Measurements from ENCODE around the gene RIN3. TPM values are rescaled to one million over a fixed set of nuclear protein-coding genes. Genes with fewer than 3 reads are reported as not detected.

RIN3 gene
- total and polyA plus RNA-seq, 2 of the 4 experiments (the other 2 are of a cell fraction): 2.5 to 11.1 TPM

GRCh38 chr14:92523752-92524151 lies 10.2 kb downstream of the RIN3 start:
- Histone ChIP-seq H2BK20ac (ENCODE audit: low read depth, low read length) (no peak overlapping the region), H4K8ac (ENCODE audit: low read depth in 2 of 2, low read length in 2 of 2) (no peak overlapping the region), H4K91ac (ENCODE audit: insufficient read depth, low read depth, low read length) (no peak overlapping the region), H3K4me1 (ENCODE audit: control insufficient read depth, insufficient read depth, low read length) (peaks cover 23% of the 10 kb centered on the region), H3K9me1 (ENCODE audit: insufficient read depth, low read length) (peaks cover 20% of the 10 kb centered on the region), H2BK5ac (ENCODE audit: low read depth, low read length, poor library complexity, severe bottlenecking) (no peak overlapping the region), H3K14ac (replicated peaks; ENCODE audit: low read depth, low read length) (no peak overlapping the region), H3K4me2 (ENCODE audit: low read depth, low read length) (no peak overlapping the region), H2BK15ac (ENCODE audit: low read depth, low read length) (no peak overlapping the region), H4K20me1 (ENCODE audit: insufficient read depth, low read length) (peaks cover 26% of the 10 kb centered on the region), H3K36me3 (ENCODE audit: control insufficient read depth, insufficient read depth, low read length) (no peaks in the 10 kb centered on the region), H2AK9ac (replicated peaks; ENCODE audit: low read depth, low read length, poor library complexity) (no peak overlapping the region), H3K79me1 (ENCODE audit: low read depth in 1 of 2, low read length in 2 of 2) (peaks cover 33 to 83% of the 10 kb centered on the region in 2 experiments), H3K4ac (ENCODE audit: low read depth, low read length) (no peak overlapping the region), H2AK5ac (ENCODE audit: low read depth, low read length) (no peak overlapping the region), H3K27ac (ENCODE audit: insufficient read depth, low read length) (peak overlapping the region; percentile 20; the same call in 1 of the 2 replicates), H3K23ac (ENCODE audit: low read depth, low read length) (no peak overlapping the region), H3K56ac (ENCODE audit: extremely low read depth, insufficient read depth, low read length) (no peak overlapping the region), H4K5ac (ENCODE audit: low read depth, low read length) (no peak overlapping the region), H3K4me3 (ENCODE audit: insufficient read depth, low read depth, low read length) (no peak overlapping the region), H3K27me3 (ENCODE audit: control insufficient read depth, insufficient read depth, low read length) (no peaks in the 10 kb centered on the region), H2AFZ (replicated peaks; ENCODE audit: low read length, poor library complexity) (no peak overlapping the region), H3K9me3 (ENCODE audit: control insufficient read depth, insufficient read depth, low read length) (no peaks in the 10 kb centered on the region), H3K18ac (ENCODE audit: low read depth, low read length) (no peak overlapping the region), H2BK120ac (ENCODE audit: low read depth, low read length) (no peak overlapping the region), H3K9ac (ENCODE audit: low read depth, low read length) (no peak overlapping the region)
- intact Hi-C loops (cut with micrococcal nuclease): no loop called here
- dilution Hi-C loops (cut with HindIII; ENCODE audit: low sequenced_read_pairs, unreplicated experiment): no loop called here
- TF ChIP-seq RCOR1 (IDR thresholded peaks at IDR 0.05; ENCODE audit: insufficient replicate concordance, low read length): no peak
- TF ChIP-seq CHD1 (IDR thresholded peaks at IDR 0.05; ENCODE audit: low read depth, low read length): no peak
- no peak for TF ChIP-seq RFX5 (IDR thresholded peaks at IDR 0.05; ENCODE audit: low read depth, low read length)
- TF ChIP-seq MAFK (IDR thresholded peaks at IDR 0.05; ENCODE audit: low read depth, low read length): no peak
- no peak for TF ChIP-seq NFE2L2 (IDR thresholded peaks at IDR 0.05; ENCODE audit: low read depth, low read length)
- TF ChIP-seq MAZ (IDR thresholded peaks at IDR 0.05; ENCODE audit: borderline replicate concordance, low read depth, low read length): no peak
- no peak for TF ChIP-seq USF2 (IDR thresholded peaks at IDR 0.05; ENCODE audit: low read depth, low read length)
- no peak for TF ChIP-seq ELK1 (IDR thresholded peaks at IDR 0.05; ENCODE audit: borderline replicate concordance, low read depth, low read length)
- TF ChIP-seq RAD21 (IDR thresholded peaks at IDR 0.05; ENCODE audit: low read length): no peak
- TF ChIP-seq POLR2A (IDR thresholded peaks at IDR 0.05; ENCODE audit: low read depth, low read length): no peak
- TF ChIP-seq, protein P1, sequence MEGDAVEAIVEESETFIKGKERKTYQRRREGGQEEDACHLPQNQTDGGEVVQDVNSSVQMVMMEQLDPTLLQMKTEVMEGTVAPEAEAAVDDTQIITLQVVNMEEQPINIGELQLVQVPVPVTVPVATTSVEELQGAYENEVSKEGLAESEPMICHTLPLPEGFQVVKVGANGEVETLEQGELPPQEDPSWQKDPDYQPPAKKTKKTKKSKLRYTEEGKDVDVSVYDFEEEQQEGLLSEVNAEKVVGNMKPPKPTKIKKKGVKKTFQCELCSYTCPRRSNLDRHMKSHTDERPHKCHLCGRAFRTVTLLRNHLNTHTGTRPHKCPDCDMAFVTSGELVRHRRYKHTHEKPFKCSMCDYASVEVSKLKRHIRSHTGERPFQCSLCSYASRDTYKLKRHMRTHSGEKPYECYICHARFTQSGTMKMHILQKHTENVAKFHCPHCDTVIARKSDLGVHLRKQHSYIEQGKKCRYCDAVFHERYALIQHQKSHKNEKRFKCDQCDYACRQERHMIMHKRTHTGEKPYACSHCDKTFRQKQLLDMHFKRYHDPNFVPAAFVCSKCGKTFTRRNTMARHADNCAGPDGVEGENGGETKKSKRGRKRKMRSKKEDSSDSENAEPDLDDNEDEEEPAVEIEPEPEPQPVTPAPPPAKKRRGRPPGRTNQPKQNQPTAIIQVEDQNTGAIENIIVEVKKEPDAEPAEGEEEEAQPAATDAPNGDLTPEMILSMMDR (conservative IDR thresholded peaks at IDR 0.05; ENCODE audit: low read depth, low read length): no peak
- no peak for TF ChIP-seq SMC3 (IDR thresholded peaks at IDR 0.05; ENCODE audit: low read depth, low read length)
- no peak for TF ChIP-seq MXI1 (IDR thresholded peaks at IDR 0.05; ENCODE audit: borderline replicate concordance, low read depth, low read length)
- ATAC-seq (ENCODE audit: low read depth) (no peak), DNase-seq (no peak)
- CTCF ChIA-PET: no interaction called here
- WGBS, 2 experiments (ENCODE audit: extremely low coverage in 2 of 2, insufficient read length in 1 of 2): 100% methylated on average over 1 of the region's 6 CpGs; no CpG with 5 or more reads in 1 of the 2 experiments
- in situ Hi-C loops (cut with MboI; ENCODE audit: low sequenced_read_pairs): no loop called here
- POLR2A ChIA-PET (ENCODE audit: unreplicated experiment): no interaction called here
- BruUV-seq (replicated peaks): no TSS peak
